NOMO-1 treated with dmso at 0.1 percent for 144 hours (cell line): ENCODE data around the gene PLXNA1.

Source experiments
- DNase-seq: peaks from one replicate; lab custom pipeline; 2025; ENCODE audit not compliant: unreplicated experiment; lab: John Stamatoyannopoulos, UW

PLXNA1 gene

GRCh38 chr3:127017229-127017628 lies 34.3 kb downstream of the PLXNA1 start:
- no peak for DNase-seq

- DNase-seq = no peak
These were observed 34.9 kb downstream of the PLXNA1 start for GRCh38 chr3:127017781-127018180.

DNA sequence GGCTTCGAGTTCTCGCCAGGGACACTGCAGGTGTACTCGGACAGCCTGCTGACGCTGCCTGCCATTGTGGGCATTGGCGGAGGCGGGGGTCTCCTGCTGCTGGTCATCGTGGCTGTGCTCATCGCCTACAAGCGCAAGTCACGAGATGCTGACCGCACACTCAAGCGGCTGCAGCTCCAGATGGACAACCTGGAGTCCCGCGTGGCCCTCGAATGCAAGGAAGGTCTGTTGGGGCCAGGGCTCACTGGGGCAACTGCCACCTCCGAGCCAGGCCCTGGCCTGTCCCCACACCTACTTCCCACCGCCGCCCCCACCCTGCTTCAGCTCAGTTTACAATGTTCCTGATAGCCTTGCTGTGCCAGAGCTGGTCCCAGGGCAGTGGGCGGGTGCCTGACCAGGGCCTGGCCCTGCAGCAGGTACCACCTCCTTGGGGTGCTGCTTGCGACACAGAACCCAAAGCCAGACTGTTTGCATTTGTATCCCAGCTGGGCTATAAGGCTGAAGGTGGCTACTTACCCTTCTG lies 35.5 kb downstream of the PLXNA1 start:
- DNase-seq = no peak

DNA sequence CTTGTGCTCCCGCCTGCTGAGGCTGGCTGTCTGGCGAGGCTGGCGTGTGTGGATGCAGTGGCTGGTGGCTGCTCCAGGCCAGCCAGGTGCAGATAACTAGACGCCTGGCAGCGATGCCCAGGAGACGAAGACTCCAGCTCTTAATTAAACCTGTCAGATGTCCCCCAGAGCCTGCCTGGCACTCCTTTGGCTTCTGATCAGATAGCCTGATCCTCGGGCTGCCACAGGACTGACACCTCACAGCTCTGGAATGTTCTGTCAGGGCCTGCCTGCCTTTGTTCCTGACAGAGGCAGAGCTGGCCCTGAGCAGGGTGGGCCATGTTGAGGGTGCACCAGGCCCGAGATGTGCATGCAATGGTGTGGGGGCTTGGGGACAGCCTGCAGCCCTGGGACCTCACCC lies 36.5 kb downstream of the PLXNA1 start:
- DNase-seq = no peak

DNA sequence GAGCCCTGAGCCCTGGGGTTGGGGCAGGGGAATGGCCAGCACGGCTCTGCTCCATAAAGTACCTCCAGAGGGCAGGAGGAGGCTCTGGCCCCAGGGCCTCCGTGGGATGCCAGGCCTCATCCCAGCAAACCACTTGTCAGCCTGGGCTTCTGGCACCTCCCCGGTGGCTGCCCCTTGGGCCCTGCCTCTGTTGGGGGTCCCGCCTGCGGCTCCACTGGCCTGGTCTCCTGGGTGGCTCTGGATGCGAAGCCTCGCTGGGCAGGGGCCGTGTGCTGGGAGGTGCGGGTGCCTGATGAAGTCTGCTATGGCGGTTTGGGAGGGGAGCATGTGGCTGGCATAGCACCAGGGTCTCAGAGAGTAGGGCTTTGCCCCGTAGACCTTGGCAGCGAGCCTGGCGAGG lies 37.6 kb downstream of the PLXNA1 start:
- DNase-seq = no peak

GRCh38 chr3:127022849-127023248 lies 39.9 kb downstream of the PLXNA1 start:
- no peak for DNase-seq

DNA sequence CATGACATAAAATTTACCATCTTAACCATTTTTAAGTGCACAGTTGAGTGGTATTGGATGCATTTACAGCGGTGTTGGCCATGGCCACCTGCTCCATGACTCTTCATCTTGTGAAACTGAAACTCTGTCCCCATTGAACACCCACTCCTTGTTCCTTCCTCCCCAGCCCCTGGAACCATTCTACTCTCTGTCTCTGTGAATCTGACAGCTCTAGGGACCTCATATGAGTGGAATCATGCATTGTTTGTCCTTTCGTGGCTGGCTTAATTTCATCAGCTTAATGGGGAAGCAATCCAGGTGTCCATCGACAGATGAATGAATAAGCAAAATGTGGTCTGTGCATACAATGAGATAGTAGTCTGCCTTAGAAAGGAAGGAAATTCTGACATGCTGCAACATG lies 42.5 kb downstream of the PLXNA1 start:
- DNase-seq = no peak

DNA sequence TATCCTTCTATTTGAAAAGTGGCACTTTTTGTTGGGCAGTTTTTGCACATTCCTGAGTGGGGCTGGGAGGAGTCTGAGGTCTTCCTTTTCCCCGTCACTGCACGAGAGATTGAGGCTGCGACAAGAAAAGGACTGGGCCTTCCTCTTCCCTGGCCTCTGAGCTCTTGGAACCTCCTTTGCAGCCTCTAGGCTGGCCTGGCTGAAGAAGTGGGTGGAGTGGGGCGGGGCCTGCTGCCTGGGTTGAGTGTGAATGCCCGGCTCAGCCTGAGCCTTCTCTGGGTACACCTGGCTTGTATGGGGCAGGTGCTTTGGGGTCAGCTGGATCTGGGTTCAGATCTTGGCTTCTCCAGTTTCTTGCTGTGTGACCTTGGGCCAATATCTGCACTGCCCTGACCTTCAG lies 43.1 kb downstream of the PLXNA1 start:
- no peak for DNase-seq

GRCh38 chr3:127026661-127027060 lies 43.7 kb downstream of the PLXNA1 start:
- no peak for DNase-seq

DNA sequence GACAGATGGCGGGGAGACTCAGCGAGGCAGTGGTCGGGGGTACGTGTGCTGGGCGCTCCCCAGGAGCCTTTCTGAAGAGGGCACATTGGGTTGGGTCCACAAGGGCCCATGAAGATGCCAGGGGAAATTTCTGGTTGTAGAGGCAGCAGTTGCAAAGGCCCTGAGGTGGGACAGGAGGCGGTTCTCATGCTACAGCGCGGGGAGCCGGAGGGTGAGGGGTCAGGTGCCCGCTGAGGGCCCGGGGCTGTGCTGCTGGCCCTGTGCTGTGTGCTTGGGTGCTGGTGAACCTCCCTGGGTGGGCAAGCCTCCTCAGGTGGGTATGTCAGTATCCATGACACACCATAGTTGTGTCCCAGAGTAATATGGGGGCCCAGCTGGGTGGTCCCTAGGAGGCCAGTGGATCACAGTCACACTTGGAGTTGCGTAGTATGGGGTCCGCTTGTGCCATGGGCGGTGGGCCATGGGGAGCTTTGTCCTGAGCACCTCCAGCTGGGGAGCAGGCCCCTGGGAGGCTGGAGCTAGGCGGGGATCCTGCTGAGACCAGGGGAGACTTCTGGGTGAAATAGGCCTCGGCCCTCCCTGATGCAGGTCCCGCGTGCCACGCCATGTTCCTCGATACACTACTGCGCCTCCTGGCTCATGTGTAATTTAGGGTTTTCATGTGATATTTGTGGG lies 44.3 kb downstream of the PLXNA1 start:
- no peak for DNase-seq

- DNase-seq = no peak
These were observed 45.1 kb downstream of the PLXNA1 start for GRCh38 chr3:127027811-127028548.

- DNase-seq = no peak
These were observed 46.1 kb downstream of the PLXNA1 start for GRCh38 chr3:127028781-127029657.

- DNase-seq = no peak
These were observed 47.0 kb downstream of the PLXNA1 start for GRCh38 chr3:127029658-127030507.

GRCh38 chr3:127030508-127031412 lies 47.8 kb downstream of the PLXNA1 start:
- no peak for DNase-seq

GRCh38 chr3:127031413-127031810 lies 48.5 kb downstream of the PLXNA1 start:
- DNase-seq = no peak

DNA sequence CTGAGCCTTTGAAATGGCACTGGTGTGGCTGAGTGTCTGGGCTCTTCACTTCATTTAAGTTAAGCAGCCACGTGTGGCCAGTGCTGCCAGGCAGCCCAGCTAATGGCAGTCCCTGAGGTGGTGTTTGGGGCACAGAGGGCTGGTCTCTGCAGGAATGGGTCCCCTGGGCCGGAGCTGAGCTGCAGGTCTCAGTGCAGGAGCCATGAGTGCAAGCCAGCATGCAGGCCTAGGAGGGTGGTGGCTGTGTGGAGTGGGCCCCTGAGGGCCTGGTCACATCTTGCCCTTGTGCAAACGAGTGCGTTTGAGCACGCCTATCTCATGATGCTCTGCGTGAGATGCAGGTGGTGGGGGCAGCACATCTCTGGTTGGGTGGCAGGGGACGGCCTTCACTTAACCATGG lies 48.9 kb downstream of the PLXNA1 start:
- DNase-seq = no peak

DNA sequence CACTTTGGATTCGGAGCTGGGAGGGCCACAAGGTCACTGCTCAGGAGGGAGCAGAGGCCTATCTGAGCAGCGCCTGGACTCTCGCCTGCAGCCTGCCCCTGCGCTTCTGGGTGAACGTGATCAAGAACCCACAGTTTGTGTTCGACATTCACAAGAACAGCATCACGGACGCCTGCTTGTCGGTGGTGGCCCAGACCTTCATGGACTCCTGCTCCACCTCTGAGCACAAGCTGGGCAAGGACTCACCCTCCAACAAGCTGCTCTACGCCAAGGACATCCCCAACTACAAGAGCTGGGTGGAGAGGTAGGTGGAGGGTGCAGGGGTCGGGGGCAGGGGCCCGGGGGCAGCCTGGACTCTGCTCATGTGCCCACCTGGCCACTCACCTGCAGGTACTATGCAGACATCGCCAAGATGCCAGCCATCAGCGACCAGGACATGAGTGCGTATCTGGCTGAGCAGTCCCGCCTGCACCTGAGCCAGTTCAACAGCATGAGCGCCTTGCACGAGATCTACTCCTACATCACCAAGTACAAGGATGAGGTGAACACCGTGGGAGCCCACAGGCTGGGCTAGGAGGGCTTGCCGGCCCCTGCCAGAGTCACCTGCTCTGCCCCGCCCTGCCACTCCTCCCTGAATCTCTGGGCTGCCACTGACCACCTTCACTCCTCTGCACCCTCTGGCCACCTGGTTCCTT lies 49.5 kb downstream of the PLXNA1 start:
- DNase-seq = no peak
